ENCODE measurements around the gene NCF4.

The NCF4 gene

GRCh38 chr22:36922105-36922608 lies 61.4 kb downstream of the NCF4 start:
- DNase-seq (ENCODE audit: low read depth), result no peak

- no peak for DNase-seq (ENCODE audit: low read depth)
These were observed 61.9 kb downstream of the NCF4 start for GRCh38 chr22:36922711-36923110.

GRCh38 chr22:36923131-36923788 lies 62.5 kb downstream of the NCF4 start:
- DNase-seq (ENCODE audit: low read depth), result no peak

GRCh38 chr22:36924151-36924698 lies 63.4 kb downstream of the NCF4 start:
- no peak for DNase-seq (ENCODE audit: low read depth)

GRCh38 chr22:36925388-36926290 lies 64.8 kb downstream of the NCF4 start:
- DNase-seq (ENCODE audit: low read depth), result no peak

GRCh38 chr22:36926309-36926708 lies 65.5 kb downstream of the NCF4 start:
- no peak for DNase-seq (ENCODE audit: low read depth)

- DNase-seq (ENCODE audit: low read depth), result no peak
These were observed 66.1 kb downstream of the NCF4 start for GRCh38 chr22:36926721-36927435.

Measured in activated T-helper 1 cell treated with Interleukin-2 at 50 U/mL for 16 hours (primary cell).